ENCODE measurements around the gene PIGH.

- TF ChIP-seq CTCF (IDR thresholded peaks at IDR 0.05) = no peak
- TF ChIP-seq EP300 (IDR thresholded peaks at IDR 0.05; ENCODE audit: low read depth) = no peak
- no peak for TF ChIP-seq POLR2AphosphoS5 (IDR thresholded peaks at IDR 0.05)
Observed at GRCh38 chr14:67572608-67573007, 27.5 kb downstream of the PIGH start.

Data from transverse colon (tissue), 4 donors.